A549 (cell line): ENCODE results near the gene CLECL1. TPM values are rescaled to one million over a fixed set of nuclear protein-coding genes. Genes with fewer than 3 reads are reported as not detected.
"Not testable (repeated sequence)": the region's sequence is repeated elsewhere in the genome, so short reads cannot be mapped to it uniquely, and the experiment has no call there.

ENCODE experiments used
- ATAC-seq, 2 experiments: fragments of 200-7000 bp in 1 of 2; fragments of >200 bp in 1 of 2; cut with Nextera tagmentation in 1 of 2; cut with Tn5 transposase in 1 of 2; 3 replicates each; pipeline versions ENCODE4 v1.8.0 to v1.9.1; 2018 to 2020; ENCODE audit warnings: mild to moderate bottlenecking in 1 of 2, moderate library complexity in 1 of 2
- CTCF ChIA-PET: fragments of 300-600 bp; sonication (Branson Sonifier 250); formaldehyde crosslinking; extraction: SDS; loops from one replicate; lab custom pipeline; 2021; ENCODE audit warnings: antibody characterized with exemption, inconsistent platforms; lab: Yijun Ruan, JAX
- POLR2A ChIA-PET: fragments of 350-600 bp; formaldehyde crosslinking; extraction: SDS; loops from one replicate; lab custom pipeline; 2021; ENCODE audit warnings: antibody characterized with exemption, inconsistent platforms; lab: Yijun Ruan, JAX
- DNase-seq, 2 experiments: peaks; one replicate each; pipeline versions ENCODE4 v3.0.0 to v3.0.0-alpha.2; 2011 to 2016; ENCODE audit warnings: low read depth in 1 of 2, low spot score in 1 of 2
- FAIRE-seq: peaks from 2 replicates; lab custom pipeline; 2011; peaks lifted over from hg19 to GRCh38; lab: Jason Lieb, UNC
- H3K27ac ChIP-seq, 2 experiments: fragments of >200 bp; sonication (Bioruptor Twin); formaldehyde crosslinking; 3 replicates each; pipeline ENCODE4 v1.5.1; 2016 to 2017
- H3K4me1 ChIP-seq: fragments of >200 bp; sonication (Bioruptor Twin); formaldehyde crosslinking; 3 replicates; pipeline ENCODE4 v1.6.1; 2016
- H3K4me2 ChIP-seq: fragments of >200 bp; sonication (Bioruptor Twin); formaldehyde crosslinking; 3 replicates; pipeline ENCODE4 v1.6.1; 2016
- H3K4me3 ChIP-seq: fragments of >200 bp; sonication (Bioruptor Twin); formaldehyde crosslinking; 3 replicates; pipeline ENCODE4 v1.5.1; 2016
- H3K9me3 ChIP-seq: fragments of >200 bp; sonication (Bioruptor Twin); formaldehyde crosslinking; 3 replicates; pipeline ENCODE4 v1.6.1; 2016
- BHLHE40 ChIP-seq: IDR thresholded peaks from 2 replicates; pipeline ENCODE4 v1.6.1; 2012; ENCODE audit warnings: low read depth, low read length, inconsistent platforms
- CEBPB ChIP-seq, 2 experiments: fragments of >200 bp in 1 of 2; sonication (Bioruptor Twin) in 1 of 2; formaldehyde crosslinking in 1 of 2; IDR thresholded peaks; 2 replicates each; pipeline ENCODE4 v1.6.1; 2012 to 2016
- CHD4 ChIP-seq: fragments of 200-600 bp; sonication (generic); IDR thresholded peaks from 2 replicates; pipeline ENCODE4 v1.6.1; 2016; ENCODE audit warnings: antibody characterized with exemption, mild to moderate bottlenecking, borderline replicate concordance
- CTCF ChIP-seq: fragments of >200 bp; sonication (Bioruptor Twin); formaldehyde crosslinking; IDR thresholded peaks from 3 replicates; pipeline ENCODE4 v1.5.1; 2016
- FOSL2 ChIP-seq, 2 experiments: fragments of 450-650 bp in 1 of 2; fragments of >200 bp in 1 of 2; sonication (Bioruptor Twin) in 1 of 2; formaldehyde crosslinking; IDR thresholded peaks; 2 replicates each; pipeline versions ENCODE4 v1.5.0 to v1.6.1; 2016 to 2020; ENCODE audit warnings: mild to moderate bottlenecking in 1 of 2, moderate library complexity in 1 of 2
- GATA3 ChIP-seq: IDR thresholded peaks from 2 replicates; pipeline ENCODE4 v1.6.1; 2012; ENCODE audit warnings: borderline replicate concordance
- HDAC2 ChIP-seq: fragments of 200-600 bp; sonication (generic); IDR thresholded peaks from 2 replicates; pipeline ENCODE4 v1.6.1; 2016
- HEYL ChIP-seq: fragments of 250-450 bp; sonication (Bioruptor Pico); IDR thresholded peaks from 2 replicates; pipeline ENCODE4 v1.8.0; 2021; ENCODE audit warnings: mild to moderate bottlenecking, moderate library complexity
- HOXA7 ChIP-seq: fragments of 250-450 bp; sonication (Bioruptor Pico); IDR thresholded peaks from 2 replicates; pipeline ENCODE4 v1.5.0; 2020; ENCODE audit warnings: mild to moderate bottlenecking, moderate library complexity
- HOXB5 ChIP-seq: fragments of 250-450 bp; sonication (Bioruptor Pico); IDR thresholded peaks from 2 replicates; pipeline ENCODE4 v1.5.0; 2020; ENCODE audit warnings: mild to moderate bottlenecking, moderate library complexity
- KDM1A ChIP-seq: fragments of 200-600 bp; sonication (generic); IDR thresholded peaks from 2 replicates; pipeline ENCODE4 v1.6.1; 2016; ENCODE audit warnings: low read depth, mild to moderate bottlenecking
- MAZ ChIP-seq: fragments of 150-350 bp; IDR thresholded peaks from 2 replicates; pipeline ENCODE4 v1.6.1; 2014; ENCODE audit warnings: antibody characterized with exemption, low read depth, low read length, borderline replicate concordance
- MYC ChIP-seq: IDR thresholded peaks from 2 replicates; pipeline ENCODE4 v1.6.1; 2012; ENCODE audit warnings: mild to moderate bottlenecking, inconsistent platforms, low read length, improper control_type of control experiment, borderline replicate concordance
- NFE2L2 ChIP-seq: fragments of 150-350 bp; conservative IDR thresholded peaks from 2 replicates; pipeline ENCODE4 v1.6.1; 2014; ENCODE audit warnings: low read length
- NPAS2 ChIP-seq: fragments of 250-450 bp; sonication (Bioruptor Pico); IDR thresholded peaks from 2 replicates; pipeline ENCODE4 v1.8.0; 2022; ENCODE audit warnings: mild to moderate bottlenecking, moderate library complexity, borderline replicate concordance
- POLR2AphosphoS2 ChIP-seq: conservative IDR thresholded peaks from 2 replicates; pipeline ENCODE4 v1.6.1; 2012; ENCODE audit warnings: low read length, improper control_type of control experiment, inconsistent platforms
- RAD21 ChIP-seq, 2 experiments: fragments of >200 bp in 1 of 2; sonication (Bioruptor Twin) in 1 of 2; formaldehyde crosslinking in 1 of 2; IDR thresholded peaks in 1 of 2; conservative IDR thresholded peaks in 1 of 2; 2 replicates in 1 of 2; 3 replicates in 1 of 2; pipeline ENCODE4 v1.6.1; 2012 to 2018; ENCODE audit warnings: inconsistent platforms in 1 of 2
- RNF2 ChIP-seq: fragments of 200-600 bp; sonication (generic); IDR thresholded peaks from 2 replicates; pipeline ENCODE4 v1.6.1; 2016; ENCODE audit warnings: low read depth, mild to moderate bottlenecking, antibody characterized with exemption, moderate library complexity, borderline replicate concordance
- SMC3 ChIP-seq: fragments of >200 bp; sonication (Bioruptor Twin); formaldehyde crosslinking; IDR thresholded peaks from 3 replicates; pipeline ENCODE4 v1.6.1; 2018; ENCODE audit warnings: inconsistent platforms
- TP53 ChIP-seq: fragments of 250-450 bp; sonication (Bioruptor Pico); IDR thresholded peaks from 2 replicates; pipeline ENCODE4 v1.5.0; 2021; ENCODE audit warnings: mild to moderate bottlenecking, moderate library complexity
- ZSCAN20 ChIP-seq: fragments of 250-450 bp; sonication (Bioruptor Pico); IDR thresholded peaks from 2 replicates; pipeline ENCODE4 v1.8.0; 2022; ENCODE audit warnings: mild to moderate bottlenecking, moderate library complexity
- WGBS: methylation state at CpG from one replicate; pipeline ENCODE4 v1.1.6; 2017; ENCODE audit errors: missing lambda C conversion rate; 5-methylcytosine and 5-hydroxymethylcytosine counted together
- polyA plus RNA-seq, 4 experiments: library from polyadenylated mRNA; depleted of rRNA in 3 of 4; stranded (reverse); fragments of >200 nt; fragmentation: RNase III in 1 of 4; extraction: RNeasy Plus Mini Kit Qiagen cat#74134 plus additional on column Dnase treatment in 1 of 4; gene quantifications; 2 replicates in 3 of 4; 3 replicates in 1 of 4; pipeline ENCODE4 v1.2.3, GENCODE V29; 2011 to 2017

CLECL1 gene
- polyA plus RNA-seq, 2 of the 4 experiments (the other 2 are of a cell fraction), result not detected

GRCh38 chr12:9706086-9706685 is 26.7 kb downstream of the CLECL1 start:
- POLR2A ChIA-PET, result no interaction called here
- no peak for DNase-seq
- no peak overlapping the region for H3K4me2 ChIP-seq
- no peaks in the 10 kb centered on the region; the same call in 2 of the 3 replicates for H3K9me3 ChIP-seq
- no peak overlapping the region for H3K4me3 ChIP-seq
- no peak for FAIRE-seq
- CTCF ChIA-PET, result interaction anchor here (4.6 kb wide), 1 partner anchor 72 kb away, joined by 67 read pairs; no protein-coding TSS in a partner anchor
- H3K4me1 ChIP-seq, result no peaks in the 10 kb centered on the region
- ATAC-seq, result no peak
- H3K27ac ChIP-seq, result no peak overlapping the region
- no peak for TF ChIP-seq FOSL2 (IDR thresholded peaks at IDR 0.05)
- peak; percentile 30; the same call in 1 of the 2 replicates for TF ChIP-seq FOSL2 (CRISPR knock-in tag; IDR thresholded peaks at IDR 0.05)
- no peak for TF ChIP-seq MAZ

GRCh38 chr12:9704561-9704960 is 28.3 kb downstream of the CLECL1 start:
- ATAC-seq, H3K27ac ChIP-seq, POLR2A ChIA-PET, H3K9me3 ChIP-seq, H3K4me1 ChIP-seq, DNase-seq, CTCF ChIA-PET, H3K4me2 ChIP-seq, H3K4me3 ChIP-seq, FAIRE-seq: not testable (repeated sequence)
- 57% methylated on average over 5 of the region's 5 CpGs for WGBS

- FAIRE-seq (no peak), ATAC-seq (peak in 1 of 2 experiments; percentile 29; a peak in 2 of 6 replicates), DNase-seq (no peak)
- Histone ChIP-seq H3K4me1 (no peaks in the 10 kb centered on the region), H3K4me2 (no peak overlapping the region), H3K27ac (no peak overlapping the region)
- CTCF ChIA-PET, result no interaction called here
- TF ChIP-seq TP53 (CRISPR knock-in tag) (no peak), KDM1A (no peak), CTCF (no peak), BHLHE40 (no peak), GATA3 (no peak), HOXB5 (CRISPR knock-in tag) (no peak), MAZ (no peak), MYC (no peak), SMC3 (no peak), RAD21 (conservative IDR thresholded peaks at IDR 0.05 in 1 of 2, IDR thresholded peaks at IDR 0.05 in 1 of 2) (no peak), NFE2L2 (no peak), CHD4 (no peak), HEYL (CRISPR knock-in tag) (no peak)
- TF ChIP-seq, all 56 proteins: peak for 0
- no peak overlapping the region for H3K4me3 ChIP-seq
- peaks cover 6% of the 10 kb centered on the region; the same call in 1 of the 3 replicates for H3K9me3 ChIP-seq
- POLR2A ChIA-PET, result no interaction called here
- WGBS, result 68% methylated on average over 3 of the region's 3 CpGs
Observed at GRCh38 chr12:9702255-9702654, 30.6 kb downstream of the CLECL1 start.

GRCh38 chr12:9701380-9702154 is 31.3 kb downstream of the CLECL1 start:
- Histone ChIP-seq H3K9me3 (peaks cover 9% of the 10 kb centered on the region; the same call in 1 of the 3 replicates), H3K4me1 (no peaks in the 10 kb centered on the region), H3K4me3 (no peak overlapping the region), H3K27ac (no peak overlapping the region), H3K4me2 (no peak overlapping the region)
- ATAC-seq, result peak; percentile 41 to 43; a peak in 3 of 6 replicates
- POLR2A ChIA-PET, result no interaction called here
- TF ChIP-seq MAZ (no peak), NPAS2 (CRISPR knock-in tag) (no peak), RNF2 (no peak), ZSCAN20 (CRISPR knock-in tag) (no peak), CTCF (no peak), CEBPB (IDR thresholded peaks at IDR 0.05) (no peak), HOXA7 (CRISPR knock-in tag) (no peak), HDAC2 (no peak), POLR2AphosphoS2 (no peak)
- WGBS, result 74% methylated on average over 1 of the region's 1 CpG
- no peak for DNase-seq
- CTCF ChIA-PET, result no interaction called here
- FAIRE-seq, result no peak
